GM12878 (cell line): ENCODE results near the gene SLC12A3. TPM values are rescaled to one million over a fixed set of nuclear protein-coding genes. Genes with fewer than 3 reads are reported as not detected.

Experiments used
- CUX1 ChIP-seq: IDR thresholded peaks from 2 replicates; pipeline ENCODE4 v1.6.1; 2012; ENCODE audit warnings: improper control_type of control experiment, low read depth, low read length; ENCODE audit not compliant: insufficient replicate concordance
- E4F1 ChIP-seq: fragments of 450-650 bp; IDR thresholded peaks from 2 replicates; pipeline ENCODE4 v1.6.1; 2018; ENCODE audit warnings: borderline replicate concordance, mild to moderate bottlenecking; ENCODE audit not compliant: partially characterized antibody
- EED ChIP-seq: sonication (generic); IDR thresholded peaks from 2 replicates; pipeline ENCODE4 v1.6.1; 2016; ENCODE audit warnings: antibody characterized with exemption, low read depth
- HCFC1 ChIP-seq: fragments of 150-350 bp; IDR thresholded peaks from 2 replicates; pipeline ENCODE4 v1.6.1; 2014; ENCODE audit warnings: low read length
- IRF4 ChIP-seq: IDR thresholded peaks from 2 replicates; pipeline ENCODE4 v1.6.1; 2011; ENCODE audit warnings: low read depth, low read length
- IRF5 ChIP-seq: fragments of 450-650 bp; IDR thresholded peaks from 2 replicates; pipeline ENCODE4 v1.6.1; 2017; ENCODE audit warnings: borderline replicate concordance
- KLF5 ChIP-seq: fragments of 450-650 bp; IDR thresholded peaks from 2 replicates; pipeline ENCODE4 v1.6.1; 2014; ENCODE audit warnings: mild to moderate bottlenecking; ENCODE audit not compliant: partially characterized antibody
- NFYA ChIP-seq: IDR thresholded peaks from 2 replicates; pipeline ENCODE4 v1.6.1; 2011; ENCODE audit warnings: low read depth, mild to moderate bottlenecking, low read length, improper control_type of control experiment, borderline replicate concordance
- PAX8 ChIP-seq: fragments of 450-650 bp; IDR thresholded peaks from 2 replicates; pipeline ENCODE4 v1.6.1; 2017; ENCODE audit warnings: mild to moderate bottlenecking, moderate library complexity
- PRDM15 ChIP-seq: fragments of 450-650 bp; formaldehyde crosslinking; IDR thresholded peaks from 2 replicates; pipeline ENCODE4 v1.4.0; 2020; ENCODE audit warnings: mild to moderate bottlenecking, moderate library complexity
- YY1 ChIP-seq: IDR thresholded peaks from 2 replicates; pipeline ENCODE4 v1.6.1; 2011; ENCODE audit warnings: low read depth, mild to moderate bottlenecking, low read length
- ZBTB33 ChIP-seq: fragments of 450-650 bp; IDR thresholded peaks from 2 replicates; pipeline ENCODE4 v1.6.1; 2017; ENCODE audit warnings: mild to moderate bottlenecking
- ZNF217 ChIP-seq: fragments of 450-650 bp; IDR thresholded peaks from 2 replicates; pipeline ENCODE4 v1.6.1; 2017; ENCODE audit warnings: antibody characterized with exemption, mild to moderate bottlenecking
- ZNF24 ChIP-seq: fragments of 450-650 bp; IDR thresholded peaks from 2 replicates; pipeline ENCODE4 v1.6.1; 2017; ENCODE audit warnings: antibody characterized with exemption, mild to moderate bottlenecking
- polyA plus RNA-seq, 11 experiments: library from polyadenylated mRNA; depleted of rRNA in 4 of 11; unstranded in 6 of 11; stranded (reverse) in 5 of 11; fragments of >200 nt; fragmentation: Nextera tagmentation in 4 of 11; fragmentation: Illumina TruSeq in 1 of 11; extraction: Ambion mirVana in 4 of 11; extraction: Trizol in 1 of 11; gene quantifications; 1 replicate in 1 of 11; 2 replicates in 10 of 11; pipeline versions ENCODE4 v1.2.1 to v1.2.3, GENCODE V29; 2011 to 2016; ENCODE audit warnings: inconsistent platforms in 2 of 11, missing spikeins in 2 of 11, low read depth in 1 of 11
- total RNA-seq, 4 experiments: library from RNA; depleted of rRNA in 3 of 4; stranded (reverse); fragments of >200 nt in 3 of 4; fragmentation: Illumina TruSeq in 1 of 4; extraction: Trizol in 1 of 4; gene quantifications; 2 replicates each; pipeline versions ENCODE4 v1.2.1 to v1.2.3, GENCODE V29; 2013 to 2021

The SLC12A3 gene
- total and polyA plus RNA-seq, 10 of the 15 experiments (the other 5 are each of a cell fraction or from before 2014, with no cell fraction given), result 0.05 to 6.3 (median 3.1) TPM

- 0 out of 2 replicates have a peak, but pooled peaks have one; percentile 67 for TF ChIP-seq PAX8
- no peak for TF ChIP-seq CUX1
- no peak for TF ChIP-seq IRF5
- no peak for TF ChIP-seq NFYA
- peak; percentile 19 for TF ChIP-seq KLF5
- no peak for TF ChIP-seq E4F1
- no peak for TF ChIP-seq ZNF24
- no peak for TF ChIP-seq ZNF217
- no peak for TF ChIP-seq ZBTB33
- TF ChIP-seq YY1, result peak; percentile 90
- 0 out of 2 replicates have a peak, but pooled peaks have one; percentile 58 for TF ChIP-seq PRDM15 (CRISPR knock-in tag)
- TF ChIP-seq IRF4, result peak; percentile 84
- no peak for TF ChIP-seq HCFC1
- peak; percentile 92 for TF ChIP-seq EED
Observed at GRCh38 chr16:56916571-56917403, 51.8 kb downstream of the SLC12A3 start (continued).
